ENCODE data around the gene NFIA.

GRCh38 chr1:61183471-61184039 is 101.2 kb downstream of the NFIA start:
- TF ChIP-seq EZH2 (IDR thresholded peaks at IDR 0.05; ENCODE audit: low read length, missing control alignments): no peak
- no peak for TF ChIP-seq CTCF (conservative IDR thresholded peaks at IDR 0.05 in 1 of 2, IDR thresholded peaks at IDR 0.05 in 1 of 2; ENCODE audit: low read depth in 1 of 2, low read length in 2 of 2)

All from fibroblast of lung (primary cell).